Natural killer cell (primary cell): Measurements from ENCODE around the gene NT5C1A. TPM values are rescaled to one million over a fixed set of nuclear protein-coding genes. Genes with fewer than 3 reads are reported as not detected.

ENCODE experiments used
- ATAC-seq, 3 donors: fragments of 150-1000 bp in 2 of 3; fragments of 200-7000 bp in 1 of 3; cut with Tn5 transposase; 1 replicate in 1 of 3; 2 replicates in 2 of 3; pipeline ENCODE4 v1.10.0; 2021; ENCODE audit warnings: mild to moderate bottlenecking in 2 of 3, moderate library complexity in 2 of 3
- DNase-seq, 2 donors: peaks; one replicate each; pipeline versions ENCODE4 v3.0.0 to v3.0.0-alpha.2; 2013 to 2021; ENCODE audit warnings: mixed read lengths in 1 of 2
- H3K27ac ChIP-seq: one replicate; pipeline ENCODE4 v1.5.1; 2013; ENCODE audit warnings: mild to moderate bottlenecking, low read length
- H3K27me3 ChIP-seq: one replicate; pipeline ENCODE4 v1.6.1; 2013; ENCODE audit warnings: low read length; ENCODE audit not compliant: control insufficient read depth, insufficient read depth
- H3K36me3 ChIP-seq: one replicate; pipeline ENCODE4 v1.6.1; 2013; ENCODE audit warnings: low read length; ENCODE audit not compliant: control insufficient read depth, insufficient read depth
- H3K4me1 ChIP-seq: one replicate; pipeline ENCODE4 v1.6.1; 2013; ENCODE audit warnings: low read length; ENCODE audit not compliant: control insufficient read depth, insufficient read depth
- H3K4me3 ChIP-seq: one replicate; pipeline ENCODE4 v1.5.1; 2013; ENCODE audit warnings: low read length
- H3K9me3 ChIP-seq: one replicate; pipeline ENCODE4 v1.6.1; 2013; ENCODE audit warnings: low read length; ENCODE audit not compliant: control insufficient read depth, insufficient read depth
- H3K27ac Mint-ChIP-seq, 2 donors: one replicate each; pipeline ENCODE4 v1.8.0; 2022; ENCODE audit warnings: mild to moderate bottlenecking in 2 of 2, mixed read lengths in 2 of 2, moderate library complexity in 1 of 2
- H3K27me3 Mint-ChIP-seq, 2 donors: one replicate each; pipeline ENCODE4 v1.8.0; 2022; ENCODE audit warnings: low read depth in 2 of 2, mixed read lengths in 2 of 2
- H3K36me3 Mint-ChIP-seq: one replicate; pipeline ENCODE4 v1.8.0; 2022; ENCODE audit warnings: mixed read lengths
- H3K4me1 Mint-ChIP-seq, 2 donors: one replicate each; pipeline ENCODE4 v1.8.0; 2022; ENCODE audit warnings: mixed read lengths in 2 of 2
- H3K4me3 Mint-ChIP-seq: one replicate; pipeline ENCODE4 v1.8.0; 2022; ENCODE audit warnings: mild to moderate bottlenecking, moderate library complexity, mixed read lengths
- H3K9me3 Mint-ChIP-seq, 2 donors: one replicate each; pipeline ENCODE4 v1.8.0; 2022; ENCODE audit warnings: mixed read lengths in 2 of 2
- CTCF ChIP-seq: fragments of 200-600 bp; IDR thresholded peaks from one replicate; pipeline ENCODE4 v1.8.0; 2022; ENCODE audit warnings: antibody characterized with exemption
- WGBS: methylation state at CpG from one replicate; pipeline ENCODE4 v1.1.7; 2013; ENCODE audit warnings: missing lambda C conversion rate; ENCODE audit not compliant: insufficient coverage; 5-methylcytosine and 5-hydroxymethylcytosine counted together
- intact Hi-C: fragments of 100-400 bp; cut with micrococcal nuclease; formaldehyde crosslinking; loops from one replicate; pipeline ENCODE4 v1.14.2; 2022
- total RNA-seq, 4 donors: library from RNA; stranded (reverse); fragments of 120-200 nt in 1 of 4; gene quantifications; one replicate each; pipeline versions ENCODE4 v1.2.3 to v1.2.4, GENCODE V29; 2013 to 2022

NT5C1A gene
- total RNA-seq, 3 donors from 2014 or later (not counting 1 experiment from before 2014, with no cell fraction given), result not detected

- no peaks in the 10 kb centered on the region for H3K36me3 ChIP-seq
- no peak overlapping the region for H3K4me3 Mint-ChIP-seq
- DNase-seq, result no peak
- ATAC-seq, result no peak
- H3K27ac ChIP-seq, result no peak overlapping the region
- no peak overlapping the region for H3K27ac Mint-ChIP-seq
- no peaks in the 10 kb centered on the region for H3K4me1 ChIP-seq
- H3K9me3 ChIP-seq, result no peaks in the 10 kb centered on the region
- H3K36me3 Mint-ChIP-seq, result no peaks in the 10 kb centered on the region
- no peak overlapping the region for H3K4me3 ChIP-seq
- intact Hi-C loops, result no loop called here
- 89% methylated on average over 12 of the region's 12 CpGs for WGBS
- no peaks in the 10 kb centered on the region for H3K9me3 Mint-ChIP-seq
- H3K27me3 Mint-ChIP-seq, result peaks cover 16 to 19% of the 10 kb centered on the region in 2 donors
- TF ChIP-seq CTCF, result no peak
- no peaks in the 10 kb centered on the region for H3K4me1 Mint-ChIP-seq
- H3K27me3 ChIP-seq, result peaks cover 4% of the 10 kb centered on the region
These were observed 39.4 kb upstream of the NT5C1A start for GRCh38 chr1:39711104-39711965.

- DNase-seq, result no peak
- H3K27me3 ChIP-seq, result no peaks in the 10 kb centered on the region
- H3K4me1 ChIP-seq, result no peaks in the 10 kb centered on the region
- H3K27me3 Mint-ChIP-seq, result peaks cover 0 to 9% of the 10 kb centered on the region in 2 donors
- no peaks in the 10 kb centered on the region for H3K9me3 Mint-ChIP-seq
- no peak overlapping the region for H3K27ac Mint-ChIP-seq
- intact Hi-C loops, result no loop called here
- no peak overlapping the region for H3K4me3 ChIP-seq
- no peaks in the 10 kb centered on the region for H3K36me3 ChIP-seq
- WGBS, result 94% methylated on average over 4 of the region's 4 CpGs
- H3K4me1 Mint-ChIP-seq, result no peaks in the 10 kb centered on the region
- H3K27ac ChIP-seq, result no peak overlapping the region
- no peak for TF ChIP-seq CTCF
- no peak overlapping the region for H3K4me3 Mint-ChIP-seq
- no peak for ATAC-seq
- no peaks in the 10 kb centered on the region for H3K36me3 Mint-ChIP-seq
- H3K9me3 ChIP-seq, result no peaks in the 10 kb centered on the region
These were observed 35.6 kb upstream of the NT5C1A start for GRCh38 chr1:39707506-39707905.

GRCh38 chr1:39704757-39705156 lies 32.9 kb upstream of the NT5C1A start:
- H3K4me3 ChIP-seq, result no peak overlapping the region
- peaks cover 0 to 10% of the 10 kb centered on the region in 2 donors for H3K27me3 Mint-ChIP-seq
- ATAC-seq (no peak), DNase-seq (no peak)
- no peak overlapping the region for H3K4me3 Mint-ChIP-seq
- 100% methylated on average over 1 of the region's 1 CpG for WGBS
- no peaks in the 10 kb centered on the region for H3K36me3 Mint-ChIP-seq
- H3K36me3 ChIP-seq, result no peaks in the 10 kb centered on the region
- H3K27me3 ChIP-seq, result no peaks in the 10 kb centered on the region
- no peaks in the 10 kb centered on the region for H3K4me1 ChIP-seq
- no peak for TF ChIP-seq CTCF
- no peak overlapping the region for H3K27ac ChIP-seq
- no peaks in the 10 kb centered on the region for H3K9me3 Mint-ChIP-seq
- H3K9me3 ChIP-seq, result no peaks in the 10 kb centered on the region
- no peaks in the 10 kb centered on the region for H3K4me1 Mint-ChIP-seq
- intact Hi-C loops, result no loop called here
- H3K27ac Mint-ChIP-seq, result no peak overlapping the region
